LHCN-M2 (cell line): ENCODE measurements around the gene STX18. TPM values are rescaled to one million over a fixed set of nuclear protein-coding genes. Genes with fewer than 3 reads are reported as not detected.

ENCODE experiments used
- DNase-seq: peaks from one replicate; pipeline ENCODE4 v3.0.0-alpha.2; 2012; ENCODE audit warnings: low read depth
- total RNA-seq: library from RNA; depleted of rRNA; stranded (reverse); fragments of >200 nt; gene quantifications from 2 replicates; pipeline ENCODE4 v1.2.3, GENCODE V29; 2014; rRNA removed

STX18 gene
- total RNA-seq, 1 experiment from 2014 or later: 22.7 TPM

DNA sequence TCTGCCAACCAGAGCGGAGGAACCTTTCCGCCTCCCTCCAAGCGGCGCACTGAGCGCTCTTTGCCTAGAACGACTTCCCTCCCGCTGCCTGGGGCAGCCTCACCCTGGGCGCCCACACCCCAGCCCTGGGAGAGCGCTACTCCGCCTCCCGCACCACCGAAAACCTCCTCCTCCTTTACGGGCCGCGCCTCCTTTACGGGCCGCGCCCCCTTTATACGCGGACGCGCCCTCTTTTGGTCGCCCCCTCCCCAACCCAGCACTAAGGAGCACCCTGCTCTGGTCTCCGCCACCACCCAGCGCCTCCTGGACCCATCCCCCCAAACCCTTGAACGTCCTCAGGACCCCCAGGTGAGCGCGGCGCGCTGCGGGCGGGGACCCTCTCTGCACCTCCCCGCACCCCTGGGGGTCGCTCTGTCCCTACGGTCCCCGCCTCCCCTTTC lies 155.5 kb downstream of the STX18 start:
- no peak for DNase-seq

DNA sequence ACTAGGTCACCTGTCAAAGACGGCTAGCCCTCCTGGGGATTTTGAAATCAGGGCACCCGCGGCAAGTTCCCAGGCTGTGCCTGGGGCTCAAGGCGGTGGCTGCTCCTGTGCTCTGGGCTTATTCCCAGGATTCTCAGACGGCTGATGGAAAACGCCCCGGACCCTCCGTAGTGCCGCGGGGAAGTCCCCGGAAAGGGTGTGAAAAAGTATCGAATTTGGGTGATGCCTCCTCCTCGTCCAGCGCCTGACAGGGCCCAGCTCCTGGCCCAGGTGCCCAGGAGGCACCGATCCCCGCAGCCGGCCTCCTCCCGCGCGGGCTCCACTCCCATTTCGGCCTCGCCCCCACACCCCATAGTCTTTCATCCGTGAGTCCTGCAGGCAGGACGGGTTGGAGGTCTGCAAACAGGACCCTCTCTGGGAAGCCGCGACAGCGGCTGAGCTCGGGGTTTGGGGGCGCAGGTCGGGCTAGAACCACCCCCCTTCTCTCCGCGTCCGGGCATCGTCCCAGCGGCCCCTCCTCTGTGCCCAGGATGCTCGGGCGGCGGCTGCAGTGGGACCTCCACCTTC lies 156.0 kb downstream of the STX18 start:
- no peak for DNase-seq

DNA sequence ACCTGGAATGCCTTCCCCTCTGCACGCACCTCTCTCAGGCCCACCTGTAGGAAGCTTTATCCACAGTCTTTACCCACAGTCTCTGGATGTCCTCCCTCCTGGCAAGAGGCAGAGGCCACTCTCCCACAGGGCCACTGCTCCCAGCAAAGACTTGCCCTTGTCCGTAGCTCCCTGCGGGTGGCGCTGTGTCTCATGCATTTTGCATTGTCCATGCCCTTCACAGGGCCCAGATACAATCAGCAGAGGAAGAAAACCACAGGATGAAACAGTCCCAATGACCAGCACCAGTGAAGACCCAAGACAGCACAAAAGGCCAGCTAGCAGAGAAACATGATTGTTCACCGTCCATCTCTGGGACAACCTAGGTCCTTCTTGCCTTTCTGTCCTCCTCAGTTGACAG lies 157.0 kb downstream of the STX18 start:
- DNase-seq: peak; percentile 27

DNA sequence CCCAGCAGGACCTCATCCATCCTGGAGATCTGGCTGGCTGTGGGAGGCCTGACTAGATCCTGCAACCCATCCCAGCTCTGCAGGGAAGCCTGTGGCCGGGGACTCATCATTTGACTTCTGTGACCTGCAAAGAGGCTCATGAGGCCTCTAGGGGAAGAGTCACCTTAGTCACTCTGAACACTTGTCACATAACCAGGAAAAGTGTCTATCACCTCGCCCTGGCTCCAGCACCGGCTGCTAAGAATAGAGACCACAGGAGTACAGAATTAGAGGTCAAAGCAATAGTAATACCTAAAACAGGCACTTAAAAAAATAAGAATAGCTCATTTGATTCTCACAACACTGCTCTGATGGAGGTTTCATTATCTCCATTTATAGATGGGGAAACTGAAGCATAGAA lies 158.8 kb downstream of the STX18 start:
- no peak for DNase-seq

- no peak for DNase-seq
Observed at GRCh38 chr4:4379540-4380087, 162.2 kb downstream of the STX18 start.

- DNase-seq: no peak
Observed at GRCh38 chr4:4377732-4378460, 164.0 kb downstream of the STX18 start.

DNA sequence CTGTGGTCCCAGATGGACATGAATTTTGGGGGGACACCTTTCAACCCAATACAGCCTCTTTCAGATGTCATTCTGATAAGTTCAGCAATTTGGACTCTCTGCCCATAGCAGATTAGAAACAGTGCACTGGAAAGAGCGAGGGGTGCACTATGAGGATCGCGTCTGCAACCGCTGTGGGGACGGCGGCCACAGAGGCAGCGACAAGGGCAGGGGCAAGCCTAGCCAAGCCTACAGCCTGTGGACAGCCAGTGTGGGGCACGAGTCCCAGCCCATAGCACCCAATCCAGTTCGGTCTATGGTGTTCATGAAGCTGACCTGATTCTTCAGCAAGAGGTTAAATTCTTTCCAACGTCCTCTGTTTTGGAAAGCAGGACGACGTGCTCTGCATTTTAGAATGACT lies 164.7 kb downstream of the STX18 start:
- DNase-seq: no peak

- DNase-seq: no peak
Observed at GRCh38 chr4:4376074-4376473, 165.8 kb downstream of the STX18 start.

DNA sequence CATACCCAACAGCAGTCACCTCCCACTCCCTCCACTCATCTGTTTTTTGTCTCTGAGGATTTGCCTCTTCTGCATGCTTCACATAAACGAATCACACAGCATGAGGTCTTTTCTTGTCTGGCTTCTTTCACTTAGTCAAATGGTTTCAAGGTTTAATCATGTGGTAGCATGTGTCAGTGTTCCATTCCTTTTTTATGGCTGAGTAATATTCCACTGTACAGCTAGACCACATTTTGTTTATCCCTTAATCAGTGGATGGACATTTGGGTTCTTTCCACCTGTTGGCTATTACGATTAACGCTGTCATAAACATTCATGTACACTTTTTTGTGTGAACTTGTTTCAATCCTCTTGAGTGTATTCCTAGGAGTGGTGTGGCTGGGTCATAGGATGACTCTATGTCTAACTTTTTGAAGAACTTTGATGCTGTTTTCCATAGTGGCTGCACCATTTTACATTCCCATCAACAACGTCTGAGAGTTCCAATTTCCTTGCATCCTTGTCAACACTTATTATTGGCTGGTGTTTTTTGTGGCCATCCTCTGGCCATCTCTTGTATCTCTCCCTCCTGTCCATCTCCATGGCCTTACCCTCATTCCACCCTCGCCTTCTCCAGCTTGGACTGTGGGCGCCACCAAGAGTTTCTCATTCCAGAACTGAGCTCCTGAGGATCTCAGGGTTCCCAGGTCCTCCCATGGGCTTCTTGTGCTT lies 167.3 kb downstream of the STX18 start:
- no peak for DNase-seq

Other genes starting within 250 kb of the STX18 start
- 0.38 and 0.57 TPM in 2 replicates for gene NSG1, start 154.9 kb downstream of the STX18 start, total RNA-seq